GM12875 (cell line): Measurements from ENCODE around the gene MAP4K4.
A peak's percentile ranks its signal among the peaks of the same experiment; 100 is the strongest.

Experiments used
- H3K4me3 ChIP-seq: one replicate; pipeline ENCODE4 v1.5.1; 2011; ENCODE audit warnings: low read depth, low read length, control low read depth
- CTCF ChIP-seq: IDR thresholded peaks from 2 replicates; pipeline ENCODE4 v1.5.1; 2011; ENCODE audit warnings: low read depth, mild to moderate bottlenecking, control low read depth, inconsistent platforms, low read length, moderate library complexity, borderline replicate concordance; ENCODE audit not compliant: insufficient read depth

MAP4K4 gene

GRCh38 chr2:101690547-101691152, 6.9 kb upstream of the MAP4K4 start:
- TF ChIP-seq CTCF = no peak
- H3K4me3 ChIP-seq = no peak overlapping the region

- TF ChIP-seq CTCF = no peak
- H3K4me3 ChIP-seq = no peak overlapping the region
Observed at GRCh38 chr2:101692041-101692440, 5.5 kb upstream of the MAP4K4 start.

- H3K4me3 ChIP-seq = no peak overlapping the region
- TF ChIP-seq CTCF = no peak
Observed at GRCh38 chr2:101692766-101693165, 4.7 kb upstream of the MAP4K4 start.

- TF ChIP-seq CTCF = no peak
- H3K4me3 ChIP-seq = no peak overlapping the region
Observed at GRCh38 chr2:101693991-101694588, 3.4 kb upstream of the MAP4K4 start.

- peak overlapping the region; percentile 40 for H3K4me3 ChIP-seq
- TF ChIP-seq CTCF = no peak
Observed at GRCh38 chr2:101696272-101697123, 1.0 kb upstream of the MAP4K4 start.

- no peak overlapping the region for H3K4me3 ChIP-seq
- no peak for TF ChIP-seq CTCF
Observed at GRCh38 chr2:101698014-101698843, 722 bp downstream of the MAP4K4 start.
